CD14-positive monocyte (primary cell): ENCODE measurements around the gene HSPBAP1. TPM values are rescaled to one million over a fixed set of nuclear protein-coding genes. Genes with fewer than 3 reads are reported as not detected.

ENCODE experiments used
- DNase-seq, 3 donors: peaks; one replicate each; pipeline ENCODE4 v3.0.0-alpha.2; 2011 to 2022
- H2AFZ ChIP-seq: 2 replicates; pipeline ENCODE4 v1.6.0; 2012; ENCODE audit warnings: mild to moderate bottlenecking, low read depth, low read length, inconsistent platforms; ENCODE audit not compliant: insufficient read depth, poor library complexity, severe bottlenecking
- H3K27ac ChIP-seq, 2 donors: 1 replicate in 1 of 2; 2 replicates in 1 of 2; pipeline ENCODE4 v1.5.1; 2012 to 2013; ENCODE audit warnings: low read length in 2 of 2, control low read depth in 1 of 2, inconsistent platforms in 1 of 2, low read depth in 1 of 2, mild to moderate bottlenecking in 1 of 2
- H3K27me3 ChIP-seq, 2 donors: one replicate each; pipeline versions ENCODE4 v1.6.0 to v1.6.1; 2011 to 2013; ENCODE audit warnings: low read length in 2 of 2; ENCODE audit not compliant: control insufficient read depth in 2 of 2, insufficient read depth in 2 of 2
- H3K36me3 ChIP-seq, 2 donors: replicated peaks in 1 of 2; 1 replicate in 1 of 2; 2 replicates in 1 of 2; pipeline versions ENCODE4 v1.5.1 to v1.6.1; 2012 to 2013; ENCODE audit warnings: low read length in 2 of 2, control low read depth in 1 of 2, inconsistent platforms in 1 of 2, mild to moderate bottlenecking in 1 of 2; ENCODE audit not compliant: insufficient read depth in 2 of 2, control insufficient read depth in 1 of 2
- H3K4me1 ChIP-seq, 2 donors: 1 replicate in 1 of 2; 2 replicates in 1 of 2; pipeline versions ENCODE4 v1.5.1 to v1.6.1; 2012 to 2013; ENCODE audit warnings: low read length in 2 of 2, control low read depth in 1 of 2, inconsistent platforms in 1 of 2, mild to moderate bottlenecking in 1 of 2, moderate library complexity in 1 of 2; ENCODE audit not compliant: insufficient read depth in 2 of 2, control insufficient read depth in 1 of 2
- H3K4me2 ChIP-seq: replicated peaks from 2 replicates; pipeline ENCODE3; 2012; ENCODE audit warnings: low read length, moderate library complexity, mild to moderate bottlenecking; ENCODE audit not compliant: poor library complexity, severe bottlenecking; ENCODE audit errors: extremely low read depth
- H3K4me3 ChIP-seq, 3 experiments: fragments of 200-600 bp in 1 of 3; sonication (generic) in 1 of 3; replicated peaks in 1 of 3; 1 replicate in 2 of 3; 2 replicates in 1 of 3; pipeline ENCODE4 v1.5.1; 2011 to 2013; ENCODE audit warnings: low read length in 3 of 3, mild to moderate bottlenecking in 3 of 3, control low read depth in 2 of 3, low read depth in 2 of 3, inconsistent platforms in 1 of 3, moderate library complexity in 1 of 3
- H3K79me2 ChIP-seq: 2 replicates; pipeline ENCODE4 v1.6.0; 2012; ENCODE audit warnings: mild to moderate bottlenecking, control low read depth, inconsistent platforms, low read length, moderate library complexity; ENCODE audit not compliant: insufficient read depth
- H3K9ac ChIP-seq: 2 replicates; pipeline ENCODE4 v1.6.0; 2017; ENCODE audit warnings: low read length, mild to moderate bottlenecking; ENCODE audit not compliant: insufficient read depth, poor library complexity, severe bottlenecking
- H3K9me3 ChIP-seq, 2 donors: replicated peaks in 1 of 2; 1 replicate in 1 of 2; 2 replicates in 1 of 2; pipeline versions ENCODE4 v1.5.1 to v1.6.1; 2012 to 2013; ENCODE audit warnings: low read length in 2 of 2, control low read depth in 1 of 2; ENCODE audit not compliant: control insufficient read depth in 1 of 2, insufficient read depth in 1 of 2
- H4K20me1 ChIP-seq: 2 replicates; pipeline ENCODE4 v1.6.0; 2012; ENCODE audit warnings: mild to moderate bottlenecking, low read length, control low read depth, moderate library complexity; ENCODE audit not compliant: insufficient read depth
- H3K27ac Mint-ChIP-seq, 7 donors: one replicate each; pipeline ENCODE4 v1.8.0; 2020; ENCODE audit warnings: mild to moderate bottlenecking in 7 of 7, mixed read lengths in 7 of 7, moderate library complexity in 6 of 7, inconsistent platforms in 2 of 7
- H3K27me3 Mint-ChIP-seq, 3 donors: one replicate each; pipeline ENCODE4 v1.8.0; 2021 to 2022; ENCODE audit warnings: low read depth in 3 of 3, mild to moderate bottlenecking in 3 of 3, mixed read lengths in 3 of 3, moderate library complexity in 3 of 3, inconsistent platforms in 1 of 3
- H3K36me3 Mint-ChIP-seq, 2 donors: one replicate each; pipeline ENCODE4 v1.8.0; 2020; ENCODE audit warnings: mixed read lengths in 2 of 2, inconsistent platforms in 1 of 2, mild to moderate bottlenecking in 1 of 2
- H3K4me1 Mint-ChIP-seq: one replicate; pipeline ENCODE4 v1.8.0; 2020; ENCODE audit warnings: mild to moderate bottlenecking, mixed read lengths
- H3K4me3 Mint-ChIP-seq, 2 donors: one replicate each; pipeline ENCODE4 v1.8.0; 2020; ENCODE audit warnings: mild to moderate bottlenecking in 2 of 2, mixed read lengths in 2 of 2, moderate library complexity in 1 of 2
- H3K9me3 Mint-ChIP-seq, 7 donors: one replicate each; pipeline ENCODE4 v1.8.0; 2020 to 2022; ENCODE audit warnings: mixed read lengths in 7 of 7, mild to moderate bottlenecking in 6 of 7, moderate library complexity in 6 of 7, inconsistent platforms in 2 of 7
- CTCF ChIP-seq: fragments of 200-600 bp; IDR thresholded peaks from one replicate; pipeline ENCODE4 v1.8.0; 2022; ENCODE audit warnings: antibody characterized with exemption, mild to moderate bottlenecking
- WGBS: methylation state at CpG from one replicate; pipeline ENCODE4 v1.1.5; 2013; ENCODE audit warnings: missing lambda C conversion rate; ENCODE audit not compliant: insufficient coverage; 5-methylcytosine and 5-hydroxymethylcytosine counted together
- intact Hi-C, 2 donors: fragments of 100-400 bp; cut with micrococcal nuclease; formaldehyde crosslinking; loops; one replicate each; pipeline versions ENCODE4 v1.15.0 to v1.15.1; 2023
- polyA plus RNA-seq, 3 donors: library from polyadenylated mRNA; depleted of rRNA in 1 of 3; unstranded in 2 of 3; stranded (reverse) in 1 of 3; fragments of 300-500 nt in 2 of 3; fragments of >200 nt in 1 of 3; fragmentation: Illumina TruSeq in 2 of 3; gene quantifications; 1 replicate in 2 of 3; 2 replicates in 1 of 3; pipeline ENCODE4 v1.2.3, GENCODE V29; 2012 to 2021

Gene HSPBAP1
- polyA plus RNA-seq, 3 donors, result 11.7 to 48.2 (median 11.9) TPM

DNA sequence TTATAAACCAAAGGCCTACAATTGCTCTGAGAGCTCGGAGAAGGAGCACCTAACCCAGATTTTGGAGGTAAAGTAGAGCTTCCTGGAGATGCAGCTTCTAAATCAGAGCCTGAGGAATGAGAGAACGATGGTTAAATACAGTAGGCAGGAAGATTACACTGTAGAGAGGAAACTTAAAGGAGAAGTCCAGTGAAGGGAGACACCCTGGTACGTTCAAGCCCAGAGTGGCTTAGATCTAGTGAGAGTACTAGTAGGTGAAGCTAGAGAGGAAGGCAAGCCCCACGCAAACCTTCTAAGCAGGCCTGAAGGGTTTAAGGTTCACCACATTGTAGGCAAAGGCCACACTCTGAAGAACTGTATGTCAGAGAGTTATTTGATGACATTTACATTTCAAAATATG lies 34.6 kb upstream of the HSPBAP1 start:
- no peak overlapping the region for H3K4me3 ChIP-seq
- peak overlapping the region in 3 of 7 donors; percentile 40 to 70 (median 64) for H3K27ac Mint-ChIP-seq
- no peak overlapping the region for H2AFZ ChIP-seq
- H3K79me2 ChIP-seq, result peaks cover 10% of the 10 kb centered on the region
- 90% methylated on average over 4 of the region's 4 CpGs for WGBS
- TF ChIP-seq CTCF, result no peak
- H3K27me3 ChIP-seq, result no peaks in the 10 kb centered on the region
- H3K36me3 Mint-ChIP-seq, result peaks cover 64 to 69% of the 10 kb centered on the region in 2 donors
- peaks cover 0 to 3% (median 0%) of the 10 kb centered on the region in 7 donors for H3K9me3 Mint-ChIP-seq
- intact Hi-C loops, result no loop called here
- peaks cover 17 to 18% of the 10 kb centered on the region in 2 donors for H3K4me1 ChIP-seq
- peaks cover 51 to 94% of the 10 kb centered on the region in 2 donors for H3K36me3 ChIP-seq
- H4K20me1 ChIP-seq, result peaks cover 62% of the 10 kb centered on the region
- H3K9ac ChIP-seq, result no peak overlapping the region
- no peak overlapping the region for H3K4me3 Mint-ChIP-seq
- peaks cover 18% of the 10 kb centered on the region for H3K4me1 Mint-ChIP-seq
- no peak overlapping the region for H3K4me2 ChIP-seq
- peak overlapping the region in 1 of 2 donors; percentile 46 for H3K27ac ChIP-seq
- DNase-seq, result no peak
- H3K27me3 Mint-ChIP-seq, result no peaks in the 10 kb centered on the region
- H3K9me3 ChIP-seq, result no peaks in the 10 kb centered on the region

- intact Hi-C loops, result no loop called here
- H3K27ac Mint-ChIP-seq, result no peak overlapping the region
- peaks cover 16% of the 10 kb centered on the region for H3K79me2 ChIP-seq
- no peak for DNase-seq
- H3K36me3 Mint-ChIP-seq, result peaks cover 70 to 72% of the 10 kb centered on the region in 2 donors
- H3K4me2 ChIP-seq, result no peak overlapping the region
- no peaks in the 10 kb centered on the region for H3K27me3 ChIP-seq
- no peak overlapping the region for H3K9ac ChIP-seq
- peak overlapping the region in 1 of 2 donors; percentile 66 for H3K27ac ChIP-seq
- H3K4me3 ChIP-seq, result no peak overlapping the region
- H3K9me3 Mint-ChIP-seq, result peaks cover 0 to 2% (median 0%) of the 10 kb centered on the region in 7 donors
- H3K4me3 Mint-ChIP-seq, result no peak overlapping the region
- H3K4me1 ChIP-seq, result peaks cover 17 to 18% of the 10 kb centered on the region in 2 donors
- TF ChIP-seq CTCF, result no peak
- H4K20me1 ChIP-seq, result peaks cover 70% of the 10 kb centered on the region
- peaks cover 42 to 94% of the 10 kb centered on the region in 2 donors for H3K36me3 ChIP-seq
- no CpG with 5 or more reads among the region's 1 CpG for WGBS
- no peak overlapping the region for H2AFZ ChIP-seq
- peaks cover 0 to 2% (median 0%) of the 10 kb centered on the region in 3 donors for H3K27me3 Mint-ChIP-seq
- no peaks in the 10 kb centered on the region for H3K9me3 ChIP-seq
- H3K4me1 Mint-ChIP-seq, result peaks cover 18% of the 10 kb centered on the region
Observed at GRCh38 chr3:122826278-122826677, 32.6 kb upstream of the HSPBAP1 start.
